Measurements from ENCODE around the gene PKN3.

The PKN3 gene

GRCh38 chr9:128747241-128747640 is 44.9 kb downstream of the PKN3 start:
- no peak for DNase-seq (ENCODE audit: low spot score)

GRCh38 chr9:128750926-128751595 is 48.8 kb downstream of the PKN3 start:
- DNase-seq (ENCODE audit: low spot score) = no peak

- no peak for DNase-seq (ENCODE audit: low spot score)
Measured at GRCh38 chr9:128753627-128754026, 51.3 kb downstream of the PKN3 start.

GRCh38 chr9:128757602-128758001 is 55.3 kb downstream of the PKN3 start:
- no peak for DNase-seq (ENCODE audit: low spot score)

GRCh38 chr9:128762671-128763449 is 60.6 kb downstream of the PKN3 start:
- DNase-seq (ENCODE audit: low spot score) = no peak

- no peak for DNase-seq (ENCODE audit: low spot score)
Measured at GRCh38 chr9:128764361-128764760, 62.1 kb downstream of the PKN3 start.

DNA sequence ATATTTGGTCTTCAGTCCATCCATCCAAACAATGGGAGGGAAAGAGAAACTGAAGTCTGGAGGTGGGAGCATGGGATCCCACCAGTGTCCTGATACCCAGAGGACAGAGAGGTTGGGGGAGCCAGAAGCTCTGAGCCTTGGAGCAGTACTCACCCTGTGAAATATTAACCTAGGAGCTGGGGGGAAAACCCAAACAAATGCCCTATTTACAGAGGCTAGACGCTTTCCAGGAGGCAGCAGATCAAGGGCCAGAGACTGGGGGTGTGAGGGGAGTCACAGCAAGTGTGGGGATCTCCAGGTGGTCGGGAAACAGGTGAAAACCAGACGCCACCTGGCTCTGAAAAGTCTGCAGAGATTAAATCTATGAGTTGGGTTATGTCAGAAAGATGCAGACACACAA is 63.2 kb downstream of the PKN3 start:
- DNase-seq (ENCODE audit: low spot score) = no peak

- no peak for DNase-seq (ENCODE audit: low spot score)
Measured at GRCh38 chr9:128768606-128769005, 66.3 kb downstream of the PKN3 start.
